Measurements from ENCODE around the gene PRDM11.
"Not testable (repeated sequence)": the region's sequence is repeated elsewhere in the genome, so short reads cannot be mapped to it uniquely, and the experiment has no call there.

PRDM11 gene

GRCh38 chr11:45237711-45238315, 91.4 kb downstream of the PRDM11 start:
- DNase-seq = no peak

GRCh38 chr11:45238724-45239123, 92.3 kb downstream of the PRDM11 start:
- DNase-seq = no peak

- DNase-seq = no peak
Measured at GRCh38 chr11:45239733-45240132, 93.3 kb downstream of the PRDM11 start.

- DNase-seq = no peak
Measured at GRCh38 chr11:45243967-45244366, 97.5 kb downstream of the PRDM11 start.

DNA sequence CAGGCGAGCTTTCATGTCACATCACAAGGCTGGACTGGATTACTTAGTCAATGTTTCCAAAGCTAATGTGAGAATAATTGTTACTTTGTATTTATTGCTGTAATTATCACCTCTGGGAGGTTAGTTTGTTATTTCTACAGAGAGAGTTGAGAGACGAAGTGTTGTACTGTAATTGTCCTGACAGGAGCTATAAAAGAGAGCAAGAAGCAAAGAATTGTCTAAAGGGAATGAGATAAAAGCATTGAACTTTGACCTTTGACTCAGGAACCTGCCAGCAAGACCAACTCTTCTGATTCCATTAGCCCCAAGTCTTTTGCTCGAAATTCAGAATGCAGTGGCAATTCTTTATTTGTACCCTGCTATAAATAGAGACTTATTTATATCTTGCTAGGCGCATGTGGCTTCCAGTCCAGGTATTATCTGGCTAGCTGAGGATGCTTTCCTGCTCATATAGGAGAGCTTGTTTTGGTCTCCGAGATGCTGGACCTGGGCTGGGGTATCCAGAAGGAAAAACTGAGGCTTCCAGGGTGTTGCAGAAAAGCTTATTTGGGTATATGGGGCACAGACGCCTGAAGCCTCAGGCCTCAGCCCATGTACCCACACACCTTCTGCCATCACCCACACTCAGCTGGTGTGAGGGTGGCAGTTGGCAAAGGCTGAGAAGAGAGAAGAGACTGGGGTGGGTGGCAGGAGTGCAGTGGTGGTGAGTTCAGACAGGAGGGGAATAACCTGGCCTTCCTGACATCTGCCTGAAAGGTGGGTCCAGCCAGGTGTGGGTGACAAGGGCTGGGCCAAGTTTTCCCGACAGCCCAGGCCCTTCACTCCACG, 99.0 kb downstream of the PRDM11 start:
- DNase-seq = no peak

GRCh38 chr11:45246241-45246640, 99.8 kb downstream of the PRDM11 start:
- no peak for DNase-seq

- no peak for DNase-seq
Measured at GRCh38 chr11:45247433-45247832, 101.0 kb downstream of the PRDM11 start.

- no peak for DNase-seq
Measured at GRCh38 chr11:45248501-45249011, 102.1 kb downstream of the PRDM11 start.

- not testable (repeated sequence) for DNase-seq
Measured at GRCh38 chr11:45249372-45249771, 102.9 kb downstream of the PRDM11 start.

GRCh38 chr11:45250035-45250718, 103.7 kb downstream of the PRDM11 start:
- no peak for DNase-seq

GRCh38 chr11:45252134-45252856, 105.9 kb downstream of the PRDM11 start:
- DNase-seq = peak; percentile 21

- DNase-seq = no peak
Measured at GRCh38 chr11:45252877-45253276, 106.4 kb downstream of the PRDM11 start.

DNA sequence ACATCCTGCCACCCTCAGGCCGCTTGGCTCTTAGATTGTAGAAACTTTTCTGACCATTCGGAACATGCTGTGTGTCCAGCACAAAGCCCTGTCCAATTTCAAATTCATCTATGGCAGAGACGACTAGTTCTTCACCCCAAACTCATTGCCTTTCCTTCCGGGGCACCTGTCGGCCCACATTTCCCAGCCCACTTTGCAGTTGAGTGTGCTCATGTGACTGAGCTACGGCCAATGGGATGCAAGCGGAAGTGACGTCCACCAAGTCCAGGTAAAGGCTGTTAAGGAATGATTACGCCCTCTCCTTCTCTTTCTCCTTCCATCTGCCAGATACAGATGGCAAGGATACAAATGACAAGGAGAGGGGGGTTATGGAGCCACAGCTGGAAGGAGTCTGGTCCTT, 107.2 kb downstream of the PRDM11 start:
- DNase-seq = no peak

DNA sequence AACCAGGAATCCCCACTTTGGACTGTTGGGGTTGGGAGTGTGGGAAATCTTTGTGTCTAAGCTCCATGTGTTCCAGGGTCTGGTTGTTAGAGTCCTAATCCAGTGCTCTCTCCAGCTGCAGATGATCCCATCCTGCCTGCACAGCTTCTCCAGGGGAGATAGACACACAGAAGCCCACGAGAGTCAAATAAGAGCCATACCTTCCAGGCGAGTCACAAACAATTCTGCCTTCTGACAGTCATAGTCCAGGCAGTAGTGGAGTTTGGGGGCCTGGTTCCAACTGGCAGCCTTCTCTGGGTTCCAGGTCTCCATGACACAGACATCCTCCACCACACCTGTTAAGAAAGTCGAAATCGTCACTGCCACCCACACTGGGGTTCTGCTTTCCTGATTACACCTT, 107.6 kb downstream of the PRDM11 start:
- DNase-seq = no peak

DNA sequence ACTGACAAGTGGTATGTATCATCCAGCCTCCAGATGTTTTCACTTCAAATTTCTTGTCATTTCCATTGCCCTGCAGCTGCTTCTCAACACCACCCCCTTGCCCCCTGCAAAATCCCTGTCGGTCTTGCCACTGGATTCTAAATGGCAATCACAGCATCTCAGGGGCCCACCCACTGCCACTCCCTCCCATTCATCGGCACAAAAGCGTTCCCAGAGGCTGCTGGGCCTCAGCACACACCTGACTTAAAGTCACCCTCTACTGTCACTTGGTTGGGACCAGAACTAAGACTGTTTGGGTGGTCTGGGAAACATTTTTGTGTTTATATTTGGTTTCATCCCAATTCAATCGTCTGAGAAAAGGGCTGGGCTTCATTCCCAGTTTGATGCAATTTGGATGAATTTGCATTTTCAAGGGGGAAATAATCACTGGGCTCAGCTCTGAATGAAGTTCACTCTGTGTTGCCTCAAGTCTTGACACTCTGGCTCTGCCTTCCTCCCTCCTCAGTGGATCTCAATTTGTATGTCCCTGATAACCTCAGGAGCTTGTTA, 112.6 kb downstream of the PRDM11 start:
- no peak for DNase-seq

- no peak for DNase-seq
Measured at GRCh38 chr11:45259592-45259991, 113.2 kb downstream of the PRDM11 start.

- DNase-seq = no peak
Measured at GRCh38 chr11:45260071-45260470, 113.6 kb downstream of the PRDM11 start.

DNA sequence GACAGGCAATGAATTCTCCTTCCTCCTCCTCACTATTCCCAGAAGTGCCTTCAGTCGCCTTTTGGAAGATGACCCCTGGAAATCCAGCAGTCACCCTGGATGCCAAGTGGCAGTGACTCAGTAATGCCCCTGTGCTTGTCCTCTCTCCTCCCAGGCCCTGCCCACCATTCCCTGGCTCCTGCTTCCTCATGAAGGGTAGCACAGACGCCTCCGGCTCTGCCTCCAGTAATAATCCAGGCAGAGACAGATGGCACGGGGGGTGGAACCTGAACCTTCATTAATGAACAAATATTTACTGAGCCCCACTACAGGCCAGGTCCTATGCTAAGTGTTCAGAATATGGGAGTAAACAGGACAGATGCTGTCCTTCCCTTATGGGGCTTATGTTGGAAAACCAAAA, 116.5 kb downstream of the PRDM11 start:
- no peak for DNase-seq

DNA sequence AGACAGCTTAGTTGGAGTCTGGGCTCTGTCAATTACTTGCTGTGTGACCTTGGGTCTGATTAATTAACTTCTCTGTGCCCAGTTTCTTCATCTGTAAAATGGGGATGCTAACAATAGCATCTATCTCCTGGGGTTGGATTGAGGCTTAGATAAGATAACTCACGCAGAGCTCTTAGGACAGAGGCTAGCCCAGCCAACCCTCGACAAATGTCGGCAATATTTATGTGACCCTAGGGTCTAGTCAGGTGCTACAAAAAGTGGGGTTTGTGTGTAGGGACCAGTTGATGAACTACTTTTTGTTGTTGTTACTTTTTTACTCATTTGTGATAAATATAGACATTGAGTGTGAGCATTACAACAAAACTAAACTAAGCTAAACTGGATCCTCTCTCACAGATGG, 117.3 kb downstream of the PRDM11 start:
- DNase-seq = no peak

DNA sequence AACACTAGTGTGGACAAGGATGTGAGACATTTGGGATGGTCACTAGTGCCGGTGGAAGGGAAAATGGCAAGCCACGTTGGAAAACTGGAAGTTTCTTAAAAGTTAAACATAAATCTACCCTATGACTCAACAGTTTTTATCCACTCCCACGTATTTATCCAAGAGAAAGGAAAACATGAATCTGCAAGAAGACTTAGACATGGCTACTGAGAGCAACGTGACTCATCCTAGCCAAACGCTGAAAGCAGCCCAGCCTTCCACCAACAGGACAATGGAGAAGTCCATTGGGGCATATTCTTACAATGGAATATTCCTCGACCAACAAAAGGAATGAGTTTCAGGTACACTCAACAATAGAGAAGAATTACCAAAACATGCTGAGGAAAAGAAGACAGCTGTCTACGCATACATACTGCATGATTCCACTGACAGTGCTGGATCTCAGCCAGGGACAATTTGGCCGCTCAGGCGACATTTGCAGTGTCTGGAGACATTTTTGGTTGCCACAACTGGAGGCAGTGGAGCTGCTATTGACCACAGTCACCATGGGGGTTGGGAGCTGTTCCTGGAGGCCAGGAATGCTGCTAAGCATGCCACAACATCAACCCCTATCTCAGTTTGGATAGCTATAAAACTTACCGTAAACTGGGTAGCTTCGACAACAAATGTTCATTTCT, 118.5 kb downstream of the PRDM11 start:
- no peak for DNase-seq

- DNase-seq = no peak
Measured at GRCh38 chr11:45265969-45266675, 119.7 kb downstream of the PRDM11 start.

DNA sequence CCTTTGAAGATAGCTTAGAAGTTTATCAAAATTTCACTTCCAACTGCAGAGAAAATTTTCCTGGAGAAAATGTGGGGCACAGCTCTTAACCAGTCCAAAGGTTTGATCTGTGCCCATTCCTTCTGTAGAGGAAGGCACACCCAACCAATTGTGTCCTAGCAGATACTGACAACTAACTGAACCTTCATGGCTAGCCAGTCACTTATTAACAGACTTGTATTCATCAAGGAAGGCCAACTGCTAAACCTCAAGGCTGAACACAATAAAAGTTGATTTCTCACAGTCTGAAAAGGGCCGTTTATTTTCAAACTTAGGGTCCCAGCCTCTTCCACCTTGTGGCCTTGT, 120.2 kb downstream of the PRDM11 start:
- DNase-seq = no peak
